HFFc6 (cell line): ENCODE measurements around the gene CXCL11. TPM values are rescaled to one million over a fixed set of nuclear protein-coding genes. Genes with fewer than 3 reads are reported as not detected.

Source experiments
- DNase-seq: peaks from one replicate; pipeline ENCODE4 v3.0.0-alpha.2; 2018
- H3K27ac Mint-ChIP-seq: 2 replicates; pipeline ENCODE4 v1.8.0; 2020; ENCODE audit warnings: mild to moderate bottlenecking, mixed read lengths
- H3K27me3 Mint-ChIP-seq: 2 replicates; pipeline ENCODE4 v1.8.0; 2021; ENCODE audit warnings: mild to moderate bottlenecking, moderate library complexity, mixed read lengths; ENCODE audit not compliant: insufficient read depth
- H3K36me3 Mint-ChIP-seq: 2 replicates; pipeline ENCODE4 v1.8.0; 2021; ENCODE audit warnings: low read depth, mixed read lengths
- H3K4me1 Mint-ChIP-seq: 2 replicates; pipeline ENCODE4 v1.8.0; 2020; ENCODE audit warnings: low read depth, mixed read lengths
- H3K4me3 Mint-ChIP-seq: 2 replicates; pipeline ENCODE4 v1.8.0; 2020; ENCODE audit warnings: mild to moderate bottlenecking, moderate library complexity, mixed read lengths
- H3K9me3 Mint-ChIP-seq: 2 replicates; pipeline ENCODE4 v1.8.0; 2020; ENCODE audit warnings: mild to moderate bottlenecking, mixed read lengths
- total RNA-seq, 6 experiments: library from RNA; stranded (reverse); fragmentation: NEBNext Ultra II Directional; extraction: Animal tissue kit (Norgen Biotek cat#: 25700); gene quantifications; 2 replicates in 1 of 6; 3 replicates in 5 of 6; pipeline ENCODE4 v1.2.3, GENCODE V29; 2021
- TF ChIP-seq, protein P1 (sequence below): fragments of 200-600 bp; sonication (generic); IDR thresholded peaks from 2 replicates; pipeline ENCODE4 v1.5.0; 2021; ENCODE audit warnings: antibody characterized with exemption, mild to moderate bottlenecking

Gene CXCL11
- total RNA-seq, 6 experiments from 2014 or later, result not detected

- no peak for DNase-seq
- H3K27me3 Mint-ChIP-seq, result peaks cover 10% of the 10 kb centered on the region
- no peaks in the 10 kb centered on the region for H3K4me1 Mint-ChIP-seq
- TF ChIP-seq, protein P1, sequence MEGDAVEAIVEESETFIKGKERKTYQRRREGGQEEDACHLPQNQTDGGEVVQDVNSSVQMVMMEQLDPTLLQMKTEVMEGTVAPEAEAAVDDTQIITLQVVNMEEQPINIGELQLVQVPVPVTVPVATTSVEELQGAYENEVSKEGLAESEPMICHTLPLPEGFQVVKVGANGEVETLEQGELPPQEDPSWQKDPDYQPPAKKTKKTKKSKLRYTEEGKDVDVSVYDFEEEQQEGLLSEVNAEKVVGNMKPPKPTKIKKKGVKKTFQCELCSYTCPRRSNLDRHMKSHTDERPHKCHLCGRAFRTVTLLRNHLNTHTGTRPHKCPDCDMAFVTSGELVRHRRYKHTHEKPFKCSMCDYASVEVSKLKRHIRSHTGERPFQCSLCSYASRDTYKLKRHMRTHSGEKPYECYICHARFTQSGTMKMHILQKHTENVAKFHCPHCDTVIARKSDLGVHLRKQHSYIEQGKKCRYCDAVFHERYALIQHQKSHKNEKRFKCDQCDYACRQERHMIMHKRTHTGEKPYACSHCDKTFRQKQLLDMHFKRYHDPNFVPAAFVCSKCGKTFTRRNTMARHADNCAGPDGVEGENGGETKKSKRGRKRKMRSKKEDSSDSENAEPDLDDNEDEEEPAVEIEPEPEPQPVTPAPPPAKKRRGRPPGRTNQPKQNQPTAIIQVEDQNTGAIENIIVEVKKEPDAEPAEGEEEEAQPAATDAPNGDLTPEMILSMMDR, result no peak
- no peak overlapping the region for H3K27ac Mint-ChIP-seq
- H3K9me3 Mint-ChIP-seq, result no peaks in the 10 kb centered on the region
- no peaks in the 10 kb centered on the region for H3K36me3 Mint-ChIP-seq
- no peak overlapping the region for H3K4me3 Mint-ChIP-seq
Observed at GRCh38 chr4:76035141-76035540, 729 bp downstream of the CXCL11 start.

DNA sequence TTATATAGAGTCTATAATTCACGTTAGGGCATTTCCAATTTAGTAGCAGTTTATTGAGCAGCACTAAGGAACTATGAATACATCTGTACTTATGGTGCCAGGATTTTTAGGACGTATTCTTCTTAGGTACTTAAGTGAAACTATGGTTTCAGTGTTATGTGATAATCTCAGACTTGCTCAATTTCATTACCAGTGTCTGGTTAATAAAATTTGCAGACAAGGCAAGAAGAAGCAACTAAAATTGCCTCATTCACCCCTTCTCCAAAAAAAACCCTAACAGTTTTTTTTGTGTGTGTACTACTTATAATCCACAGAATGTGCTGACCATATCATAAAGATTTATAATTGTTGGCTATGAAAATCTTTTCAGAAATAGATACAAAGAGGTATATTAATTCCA, 6.6 kb downstream of the CXCL11 start:
- Mint-ChIP-seq H3K9me3 (no peaks in the 10 kb centered on the region), H3K4me1 (no peaks in the 10 kb centered on the region), H3K4me3 (no peak overlapping the region), H3K36me3 (no peaks in the 10 kb centered on the region), H3K27me3 (peaks cover 37% of the 10 kb centered on the region), H3K27ac (no peak overlapping the region)
- DNase-seq, result no peak
- TF ChIP-seq, protein P1, result no peak

DNA sequence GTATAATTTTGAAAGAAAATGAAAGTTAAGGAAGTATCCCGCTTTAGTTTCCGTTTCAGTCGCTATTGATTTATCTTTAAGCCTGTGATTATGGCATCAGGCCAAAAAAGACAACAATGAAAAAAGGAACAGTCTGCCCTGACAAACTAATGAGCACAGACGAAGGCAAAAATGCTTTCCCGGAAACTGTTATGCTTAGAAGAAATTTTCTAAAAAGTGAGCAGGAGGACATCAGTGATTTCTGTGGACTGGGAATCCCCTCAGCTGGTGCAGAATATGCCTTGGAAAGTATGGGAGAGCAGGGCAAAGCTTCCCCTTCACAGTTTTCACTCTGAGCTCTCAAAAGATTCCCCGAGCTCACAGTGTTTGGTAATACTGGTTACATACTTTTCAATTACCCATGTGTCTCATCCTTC, 7.5 kb downstream of the CXCL11 start:
- TF ChIP-seq, protein P1, result no peak
- no peak for DNase-seq
- Mint-ChIP-seq H3K9me3 (no peaks in the 10 kb centered on the region), H3K4me1 (no peaks in the 10 kb centered on the region), H3K36me3 (no peaks in the 10 kb centered on the region), H3K4me3 (peak overlapping the region; percentile 20; the same call in 1 of the 2 replicates), H3K27me3 (peaks cover 39% of the 10 kb centered on the region), H3K27ac (no peak overlapping the region)

DNA sequence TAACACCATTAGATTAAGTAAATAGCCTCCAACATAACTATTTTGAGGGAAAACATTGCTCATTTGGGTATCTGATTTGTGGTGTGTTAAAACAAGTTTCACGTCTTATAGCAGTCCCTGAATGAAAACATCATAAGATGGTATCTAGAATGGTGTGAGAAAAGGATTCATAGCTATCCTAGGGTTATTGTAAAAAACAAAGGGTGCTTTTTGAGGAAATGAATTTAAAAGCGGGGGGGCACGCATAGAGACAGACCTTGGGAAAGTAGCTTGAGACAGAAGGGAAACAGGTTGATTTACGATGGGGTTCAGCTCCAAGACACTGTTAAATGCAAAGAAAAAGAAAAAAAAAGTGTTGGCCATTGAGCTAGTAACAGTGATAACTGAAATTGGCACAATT, 11.8 kb downstream of the CXCL11 start:
- Mint-ChIP-seq H3K4me3 (no peak overlapping the region), H3K9me3 (no peaks in the 10 kb centered on the region), H3K36me3 (no peaks in the 10 kb centered on the region), H3K27me3 (peaks cover 39% of the 10 kb centered on the region), H3K27ac (no peak overlapping the region), H3K4me1 (no peaks in the 10 kb centered on the region)
- DNase-seq, result no peak
- TF ChIP-seq, protein P1, result no peak

DNA sequence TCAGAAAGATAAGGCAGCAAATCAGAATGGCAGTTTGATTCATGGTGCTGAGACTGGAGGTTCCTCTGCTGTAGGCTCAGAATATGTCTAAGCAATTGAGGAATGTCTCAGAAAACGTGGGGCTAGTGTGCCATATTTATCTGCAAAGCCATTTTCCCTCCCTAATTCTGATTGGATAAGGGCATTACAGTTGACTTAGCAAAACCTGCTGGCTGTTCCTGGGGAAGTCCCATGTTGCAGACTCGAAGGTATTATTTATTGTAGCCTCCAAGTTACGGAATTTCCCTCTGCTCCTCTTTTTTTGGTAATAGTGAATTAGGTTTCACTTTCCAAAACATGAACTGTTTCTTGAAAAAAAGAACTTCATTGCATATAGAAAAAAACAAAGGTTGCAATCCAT, 12.5 kb downstream of the CXCL11 start, which contains the start of gene CXCL10:
Gene CXCL10, minus strand, starts transcription at position 109 of the 400 bp plus-strand sequence. Its CDS starts 66 bp downstream, at position 43.
- TF ChIP-seq, protein P1, result no peak
- Mint-ChIP-seq H3K27ac (no peak within 1 kb of the TSS), H3K9me3 (no peaks in the 10 kb centered on the region), H3K4me1 (no peaks in the 10 kb centered on the region), H3K27me3 (peaks cover 32% of the 10 kb centered on the region), H3K4me3 (no peak within 1 kb of the TSS), H3K36me3 (no peaks in the 10 kb centered on the region)
- no peak for DNase-seq

- TF ChIP-seq, protein P1, result no peak
- Mint-ChIP-seq H3K36me3 (no peaks in the 10 kb centered on the region), H3K27me3 (peaks cover 27% of the 10 kb centered on the region), H3K4me3 (no peak overlapping the region), H3K27ac (no peak overlapping the region), H3K4me1 (no peaks in the 10 kb centered on the region), H3K9me3 (no peaks in the 10 kb centered on the region)
- no peak for DNase-seq
Observed at GRCh38 chr4:76022677-76023076, 13.2 kb downstream of the CXCL11 start.
